K562 (cell line): ENCODE data around the gene ZNF222. TPM values are rescaled to one million over a fixed set of nuclear protein-coding genes. Genes with fewer than 3 reads are reported as not detected.

Experiments
- ADNP ChIP-seq: fragments of 200-800 bp; sonication (Bioruptor generic); IDR thresholded peaks from 2 replicates; pipeline ENCODE4 v1.6.1; 2016; ENCODE audit warnings: missing genetic modification characterization, missing compliant biosample characterization
- ATF1 ChIP-seq, 2 experiments: fragments of 450-650 bp in 1 of 2; IDR thresholded peaks; 2 replicates each; pipeline ENCODE4 v1.6.1; 2016; ENCODE audit warnings: missing compliant biosample characterization in 1 of 2, missing genetic modification characterization in 1 of 2
- ATF6 ChIP-seq: sonication (generic); formaldehyde crosslinking; IDR thresholded peaks from 2 replicates; pipeline ENCODE4 v1.4.0; 2020; ENCODE audit warnings: mild to moderate bottlenecking, missing genetic modification reagents
- CHD2 ChIP-seq: IDR thresholded peaks from 2 replicates; pipeline ENCODE4 v1.6.1; 2011; ENCODE audit warnings: low read depth, low read length
- DPF2 ChIP-seq: fragments of 450-650 bp; IDR thresholded peaks from 2 replicates; pipeline ENCODE4 v1.6.1; 2016
- FUS ChIP-seq: fragments of 200-400 bp; formaldehyde crosslinking; optimal IDR thresholded peaks from 2 replicates; pipeline ENCODE3; 2017; ENCODE audit warnings: low read depth, low read length
- HOMEZ ChIP-seq: fragments of 250-450 bp; sonication (Bioruptor Pico); IDR thresholded peaks from 2 replicates; pipeline ENCODE4 v1.4.0; 2020; ENCODE audit warnings: mild to moderate bottlenecking, moderate library complexity
- MLX ChIP-seq, 2 experiments: fragments of 450-650 bp in 1 of 2; sonication (generic) in 1 of 2; formaldehyde crosslinking; conservative IDR thresholded peaks; 2 replicates each; pipeline versions ENCODE4 v1.4.0 to v1.8.1; 2020 to 2022; ENCODE audit warnings: mild to moderate bottlenecking in 1 of 2, missing genetic modification reagents in 1 of 2
- NELFE ChIP-seq: IDR thresholded peaks from 2 replicates; pipeline ENCODE4 v1.6.1; 2011; ENCODE audit warnings: mild to moderate bottlenecking; ENCODE audit not compliant: insufficient read depth, insufficient read length
- PRMT5 ChIP-seq: sonication (generic); formaldehyde crosslinking; IDR thresholded peaks from 2 replicates; pipeline ENCODE4 v1.5.0; 2020; ENCODE audit warnings: missing genetic modification reagents
- SP1 ChIP-seq: sonication (generic); formaldehyde crosslinking; IDR thresholded peaks from 2 replicates; pipeline ENCODE4 v1.8.1; 2022; ENCODE audit warnings: mild to moderate bottlenecking, missing genetic modification reagents
- TAF7 ChIP-seq: fragments of 450-650 bp; IDR thresholded peaks from 2 replicates; pipeline ENCODE4 v1.6.1; 2016; ENCODE audit warnings: missing genetic modification characterization, missing compliant biosample characterization
- TFE3 ChIP-seq: fragments of 450-650 bp; formaldehyde crosslinking; IDR thresholded peaks from 2 replicates; pipeline ENCODE4 v1.4.0; 2020; ENCODE audit warnings: mild to moderate bottlenecking, mixed read lengths
- ZMIZ1 ChIP-seq, 2 experiments: fragments of 150-350 bp in 1 of 2; IDR thresholded peaks; 2 replicates each; pipeline ENCODE4 v1.6.1; 2012 to 2016; ENCODE audit warnings: low read depth in 2 of 2, low read length in 2 of 2, mild to moderate bottlenecking in 1 of 2, moderate library complexity in 1 of 2
- ZNF175 ChIP-seq: fragments of 200-800 bp; sonication (Bioruptor generic); IDR thresholded peaks from 2 replicates; pipeline ENCODE4 v1.6.1; 2016; ENCODE audit warnings: low read depth, mild to moderate bottlenecking, missing genetic modification characterization, missing compliant biosample characterization
- polyA plus RNA-seq, 8 experiments: library from polyadenylated mRNA; depleted of rRNA in 4 of 8; stranded (reverse) in 5 of 8; unstranded in 3 of 8; fragments of >200 nt; fragmentation: Nextera tagmentation in 2 of 8; fragmentation: Illumina TruSeq in 1 of 8; extraction: Ambion mirVana in 2 of 8; extraction: Trizol in 1 of 8; gene quantifications; 2 replicates each; pipeline versions ENCODE4 v1.2.1 to v1.2.3, GENCODE V29; 2011 to 2014; ENCODE audit warnings: inconsistent platforms in 1 of 8, missing spikeins in 1 of 8
- total RNA-seq, 7 experiments: library from RNA; depleted of rRNA in 6 of 7; stranded (reverse); fragments of >200 nt in 6 of 7; fragmentation: Illumina TruSeq in 2 of 7; extraction: Trizol in 2 of 7; gene quantifications; 2 replicates each; pipeline versions ENCODE4 v1.2.1 to v1.2.3, GENCODE V29; 2011 to 2021; ENCODE audit warnings: low replicate concordance in 1 of 7

The ZNF222 gene
- total and polyA plus RNA-seq, 9 of the 15 experiments (the other 6 are each of a cell fraction or from before 2014, with no cell fraction given), result 2.3 to 4.5 (median 3.0) TPM

GRCh38 chr19:44051650-44052402, 26.6 kb downstream of the ZNF222 start, which contains the start of gene ZNF223 (continued):
- no peak for TF ChIP-seq TFE3 (CRISPR knock-in tag)
- TF ChIP-seq PRMT5 (CRISPR knock-in tag), result no peak
- no peak for TF ChIP-seq ATF6 (CRISPR knock-in tag)
- TF ChIP-seq HOMEZ (CRISPR knock-in tag), result no peak
- 0 out of 2 replicates have a peak, but pooled peaks have one; percentile 59 for TF ChIP-seq ZNF175 (CRISPR knock-in tag)
- TF ChIP-seq ATF1 (CRISPR knock-in tag; IDR thresholded peaks at IDR 0.05), result no peak
- peak; percentile 64 for TF ChIP-seq ATF1 (tag; IDR thresholded peaks at IDR 0.05)
- no peak for TF ChIP-seq ADNP (tag)
- no peak for TF ChIP-seq NELFE
- no peak for TF ChIP-seq MLX (CRISPR knock-in tag; conservative IDR thresholded peaks at IDR 0.05)
- peak; percentile 60; the same call in 1 of the 2 replicates for TF ChIP-seq TAF7
- no peak for TF ChIP-seq SP1
- no peak for TF ChIP-seq DPF2
- no peak for TF ChIP-seq ZMIZ1 (IDR thresholded peaks at IDR 0.05; ENCODE audit: low read depth in 2 of 2, low read length in 2 of 2)
- no peak for TF ChIP-seq FUS
- no peak for TF ChIP-seq CHD2
